Activated CD4-positive, alpha-beta T cell treated with anti-CD3 and anti-CD28 coated beads for 36 hours (primary cell): ENCODE measurements around the gene CCDC82. TPM values are rescaled to one million over a fixed set of nuclear protein-coding genes. Genes with fewer than 3 reads are reported as not detected.

Source experiments
- ATAC-seq: fragments of 200-7000 bp; cut with Tn5 transposase; one replicate; pipeline ENCODE4 v1.10.0; 2021; ENCODE audit warnings: mild to moderate bottlenecking, moderate library complexity
- CTCF ChIA-PET: fragments of 350-600 bp; sonication (Branson Sonifier 250); formaldehyde crosslinking; loops from one replicate; lab custom pipeline; 2021; ENCODE audit warnings: antibody characterized with exemption; lab: Charles Lee
- POLR2A ChIA-PET: fragments of 350-600 bp; sonication (Branson Sonifier 250); formaldehyde crosslinking; loops from one replicate; lab custom pipeline; 2021; ENCODE audit warnings: antibody characterized with exemption, inconsistent platforms; lab: Charles Lee
- DNase-seq: peaks from one replicate; pipeline ENCODE4 v3.0.0-alpha.2; 2020
- H3K27ac Mint-ChIP-seq: one replicate; pipeline ENCODE4 v1.8.0; 2021; ENCODE audit warnings: mixed read lengths
- H3K27me3 Mint-ChIP-seq: one replicate; pipeline ENCODE4 v1.8.0; 2021; ENCODE audit warnings: mixed read lengths
- H3K36me3 Mint-ChIP-seq: one replicate; pipeline ENCODE4 v1.8.0; 2021; ENCODE audit warnings: low read depth, mixed read lengths
- H3K4me1 Mint-ChIP-seq: one replicate; pipeline ENCODE4 v1.8.0; 2021; ENCODE audit warnings: mixed read lengths
- H3K4me3 Mint-ChIP-seq: one replicate; pipeline ENCODE4 v1.8.0; 2021; ENCODE audit warnings: mild to moderate bottlenecking, moderate library complexity, mixed read lengths
- H3K9me3 Mint-ChIP-seq: one replicate; pipeline ENCODE4 v1.8.0; 2021; ENCODE audit warnings: low read depth, mixed read lengths
- intact Hi-C, 2 experiments: fragments of 100-400 bp; cut with DNase I in 1 of 2; cut with micrococcal nuclease in 1 of 2; formaldehyde crosslinking; loops; one replicate each; pipeline versions ENCODE4 v1.14.2 to v1.15.1; 2022 to 2024; cut with DNase I, micrococcal nuclease
- total RNA-seq, 2 experiments: library from RNA; stranded (reverse); gene quantifications; one replicate each; pipeline ENCODE4 v1.2.3, GENCODE V29; 2021

CCDC82 gene
- total RNA-seq, 2 experiments from 2014 or later, result 32.1 to 38.3 TPM

- Mint-ChIP-seq H3K9me3 (no peaks in the 10 kb centered on the region), H3K36me3 (peaks cover 59% of the 10 kb centered on the region), H3K27ac (peak overlapping the region; percentile 95), H3K27me3 (no peaks in the 10 kb centered on the region), H3K4me1 (peaks cover 57% of the 10 kb centered on the region), H3K4me3 (peak overlapping the region; percentile 84)
- DNase-seq (no peak), ATAC-seq (no peak)
- POLR2A ChIA-PET, result interaction anchor here (0.6 to 1.4 kb wide), 7 partner anchors 19 to 278 kb away, joined by 3 to 7 read pairs (median 3); partner anchors contain the start of genes CCDC82 and JRKL
- intact Hi-C loops, result loop anchor here (5.0 kb wide), 5 partner anchors 53 to 503 kb away; partner anchors contain the start of gene MTMR2 (in 1 of the 2)
- CTCF ChIA-PET, result interaction anchor here (0.5 to 7.2 kb wide), 20 partner anchors 9 to 313 kb away, joined by 3 to 69 read pairs (median 6); no protein-coding TSS in a partner anchor
These were observed 49.8 kb downstream of the CCDC82 start for GRCh38 chr11:96339706-96340554.

GRCh38 chr11:96338910-96339705, 50.6 kb downstream of the CCDC82 start:
- CTCF ChIA-PET, result interaction anchor here (0.6 to 7.2 kb wide), 15 partner anchors 8 to 1414 kb away, joined by 3 to 69 read pairs (median 6); no protein-coding TSS in a partner anchor
- intact Hi-C loops, result loop anchor here (1.0 kb wide), 2 partner anchors 9 to 10 kb away; no protein-coding TSS in a partner anchor
- peaks cover 65% of the 10 kb centered on the region for H3K36me3 Mint-ChIP-seq
- peak; percentile 57 for DNase-seq
- no peaks in the 10 kb centered on the region for H3K27me3 Mint-ChIP-seq
- H3K9me3 Mint-ChIP-seq, result no peaks in the 10 kb centered on the region
- peaks cover 62% of the 10 kb centered on the region for H3K4me1 Mint-ChIP-seq
- peak overlapping the region; percentile 95 for H3K27ac Mint-ChIP-seq
- H3K4me3 Mint-ChIP-seq, result peak overlapping the region; percentile 84
- no peak for ATAC-seq
- POLR2A ChIA-PET, result interaction anchor here (0.6 to 1.4 kb wide), 6 partner anchors 33 to 549 kb away, joined by 3 to 5 read pairs (median 3); partner anchors contain the start of genes CEP57 and FAM76B

GRCh38 chr11:96337541-96338431, 51.9 kb downstream of the CCDC82 start:
- ChIA-PET CTCF (interaction anchor here (0.6 to 7.2 kb wide), 10 partner anchors 13 to 416 kb away, joined by 3 to 69 read pairs (median 4); partner anchors contain the start of genes CCDC82 and JRKL), POLR2A (interaction anchor here (1.0 to 1.4 kb wide), 3 partner anchors 32 to 149 kb away, joined by 3 read pairs; no protein-coding TSS in a partner anchor)
- peak; percentile 78 for DNase-seq
- Mint-ChIP-seq H3K9me3 (no peaks in the 10 kb centered on the region), H3K4me3 (peak overlapping the region; percentile 84), H3K27me3 (no peaks in the 10 kb centered on the region), H3K4me1 (peaks cover 65% of the 10 kb centered on the region), H3K36me3 (peaks cover 67% of the 10 kb centered on the region), H3K27ac (peak overlapping the region; percentile 95)
- peak; percentile 58 for ATAC-seq
- intact Hi-C loops, result loop anchor here (1.0 kb wide), 2 partner anchors 7 to 8 kb away; no protein-coding TSS in a partner anchor

GRCh38 chr11:96335388-96335787, 54.3 kb downstream of the CCDC82 start:
- ChIA-PET CTCF (interaction anchor here (1.0 to 2.0 kb wide), 7 partner anchors 7 to 322 kb away, joined by 3 to 8 read pairs (median 4); partner anchors contain the start of gene MAML2), POLR2A (interaction anchor here (0.5 to 1.4 kb wide), 2 partner anchors 8 to 90 kb away, joined by 3 read pairs; partner anchors contain the start of gene MAML2)
- peak overlapping the region; percentile 6 for H3K4me3 Mint-ChIP-seq
- H3K27ac Mint-ChIP-seq, result peak overlapping the region; percentile 53
- DNase-seq, result no peak
- H3K4me1 Mint-ChIP-seq, result peaks cover 85% of the 10 kb centered on the region
- intact Hi-C loops, result no loop called here
- ATAC-seq, result no peak
- no peaks in the 10 kb centered on the region for H3K27me3 Mint-ChIP-seq
- H3K36me3 Mint-ChIP-seq, result peaks cover 61% of the 10 kb centered on the region
- no peaks in the 10 kb centered on the region for H3K9me3 Mint-ChIP-seq

- H3K36me3 Mint-ChIP-seq, result peaks cover 58% of the 10 kb centered on the region
- CTCF ChIA-PET, result interaction anchor here (2.0 kb wide), 1 partner anchor 9 kb away, joined by 8 read pairs; the partner anchor contains the start of gene MAML2
These were observed 55.5 kb downstream of the CCDC82 start for GRCh38 chr11:96334219-96334618.

GRCh38 chr11:96333191-96333719, 56.5 kb downstream of the CCDC82 start:
- Mint-ChIP-seq H3K27me3 (no peaks in the 10 kb centered on the region), H3K36me3 (peaks cover 58% of the 10 kb centered on the region), H3K4me3 (no peak overlapping the region), H3K27ac (peak overlapping the region; percentile 25), H3K4me1 (peaks cover 96% of the 10 kb centered on the region), H3K9me3 (peaks cover 1% of the 10 kb centered on the region)
- ATAC-seq, result no peak
- CTCF ChIA-PET, result interaction anchor here (0.8 to 0.9 kb wide), 2 partner anchors 61 to 122 kb away, joined by 3 read pairs; no protein-coding TSS in a partner anchor
- no peak for DNase-seq
- POLR2A ChIA-PET, result no interaction called here
- intact Hi-C loops, result no loop called here

More at GRCh38 chr11:96334219-96334618, 55.5 kb downstream of the CCDC82 start:
- Mint-ChIP-seq H3K27me3 (no peaks in the 10 kb centered on the region), H3K4me1 (peaks cover 94% of the 10 kb centered on the region), H3K9me3 (peaks cover under 1% of the 10 kb centered on the region), H3K27ac (no peak overlapping the region), H3K4me3 (no peak overlapping the region)
- POLR2A ChIA-PET, result interaction anchor here (0.7 to 1.4 kb wide), 2 partner anchors 9 to 266 kb away, joined by 3 to 4 read pairs; partner anchors contain the start of gene MAML2
- no peak for DNase-seq
- intact Hi-C loops, result no loop called here
- no peak for ATAC-seq

GRCh38 chr11:96332126-96332771, 57.5 kb downstream of the CCDC82 start:
- Mint-ChIP-seq H3K9me3 (peaks cover 1% of the 10 kb centered on the region), H3K4me3 (no peak overlapping the region)

GRCh38 chr11:96331699-96332116, 58.0 kb downstream of the CCDC82 start:
- no peak for DNase-seq
- H3K27ac Mint-ChIP-seq, result peak overlapping the region; percentile 23
- peaks cover 1% of the 10 kb centered on the region for H3K9me3 Mint-ChIP-seq
- no peak overlapping the region for H3K4me3 Mint-ChIP-seq
- intact Hi-C loops, result no loop called here
- CTCF ChIA-PET, result interaction anchor here (0.5 to 2.4 kb wide), 6 partner anchors 9 to 264 kb away, joined by 3 to 11 read pairs (median 3); partner anchors contain the start of gene MAML2
- peaks cover 46% of the 10 kb centered on the region for H3K36me3 Mint-ChIP-seq
- POLR2A ChIA-PET, result interaction anchor here (0.6 to 1.0 kb wide), 2 partner anchors 96 to 539 kb away, joined by 4 read pairs; no protein-coding TSS in a partner anchor
- no peaks in the 10 kb centered on the region for H3K27me3 Mint-ChIP-seq
- peak; percentile 31 for ATAC-seq
- peaks cover 85% of the 10 kb centered on the region for H3K4me1 Mint-ChIP-seq

More at GRCh38 chr11:96332126-96332771, 57.5 kb downstream of the CCDC82 start:
- Mint-ChIP-seq H3K4me1 (peaks cover 87% of the 10 kb centered on the region), H3K36me3 (peaks cover 49% of the 10 kb centered on the region), H3K27ac (peak overlapping the region; percentile 25), H3K27me3 (no peaks in the 10 kb centered on the region)
- no peak for DNase-seq
- no peak for ATAC-seq
- intact Hi-C loops, result no loop called here
- CTCF ChIA-PET, result interaction anchor here (0.5 to 2.4 kb wide), 8 partner anchors 8 to 264 kb away, joined by 3 to 11 read pairs (median 3); partner anchors contain the start of gene MAML2
- POLR2A ChIA-PET, result interaction anchor here (0.6 to 1.0 kb wide), 2 partner anchors 97 to 540 kb away, joined by 4 read pairs; no protein-coding TSS in a partner anchor

- H3K27ac Mint-ChIP-seq, result peak overlapping the region; percentile 85
- no peaks in the 10 kb centered on the region for H3K27me3 Mint-ChIP-seq
- H3K36me3 Mint-ChIP-seq, result peaks cover 46% of the 10 kb centered on the region
- ChIA-PET POLR2A (no interaction called here), CTCF (interaction anchor here (0.9 to 2.4 kb wide), 3 partner anchors 10 to 72 kb away, joined by 4 to 11 read pairs (median 10); partner anchors contain the start of gene MAML2)
- DNase-seq (no peak), ATAC-seq (no peak)
- intact Hi-C loops, result loop anchor here in 1 of 2 experiments (1.0 kb wide), 1 partner anchor 8 kb away; no protein-coding TSS in a partner anchor
- peaks cover 1% of the 10 kb centered on the region for H3K9me3 Mint-ChIP-seq
- no peak overlapping the region for H3K4me3 Mint-ChIP-seq
- H3K4me1 Mint-ChIP-seq, result peaks cover 84% of the 10 kb centered on the region
These were observed 59.2 kb downstream of the CCDC82 start for GRCh38 chr11:96330511-96330859.
